BE2C (cell line): ENCODE measurements around the gene RANBP1.

Experiments used
- DNase-seq: peaks from one replicate; pipeline ENCODE4 v3.0.0-alpha.2; 2020
- H3K27me3 ChIP-seq: fragments of 250-450 bp; sonication (Bioruptor Pico); 2 replicates; pipeline ENCODE4 v1.5.1; 2020; ENCODE audit warnings: mild to moderate bottlenecking
- H3K36me3 ChIP-seq: fragments of 250-450 bp; sonication (Bioruptor Pico); 2 replicates; pipeline ENCODE4 v1.5.1; 2020; ENCODE audit warnings: mild to moderate bottlenecking
- H3K4me1 ChIP-seq: fragments of 250-450 bp; sonication (Bioruptor Pico); 2 replicates; pipeline ENCODE4 v1.5.1; 2020
- H3K4me3 ChIP-seq: 2 replicates; pipeline ENCODE4 v1.5.1; 2011; ENCODE audit warnings: low read depth, low read length
- H3K9me3 ChIP-seq: fragments of 250-450 bp; sonication (Bioruptor Pico); 2 replicates; pipeline ENCODE4 v1.5.1; 2020
- CTCF ChIP-seq: IDR thresholded peaks from 2 replicates; pipeline ENCODE4 v1.5.1; 2012; ENCODE audit warnings: mild to moderate bottlenecking, low read depth, low read length

RANBP1 gene

DNA sequence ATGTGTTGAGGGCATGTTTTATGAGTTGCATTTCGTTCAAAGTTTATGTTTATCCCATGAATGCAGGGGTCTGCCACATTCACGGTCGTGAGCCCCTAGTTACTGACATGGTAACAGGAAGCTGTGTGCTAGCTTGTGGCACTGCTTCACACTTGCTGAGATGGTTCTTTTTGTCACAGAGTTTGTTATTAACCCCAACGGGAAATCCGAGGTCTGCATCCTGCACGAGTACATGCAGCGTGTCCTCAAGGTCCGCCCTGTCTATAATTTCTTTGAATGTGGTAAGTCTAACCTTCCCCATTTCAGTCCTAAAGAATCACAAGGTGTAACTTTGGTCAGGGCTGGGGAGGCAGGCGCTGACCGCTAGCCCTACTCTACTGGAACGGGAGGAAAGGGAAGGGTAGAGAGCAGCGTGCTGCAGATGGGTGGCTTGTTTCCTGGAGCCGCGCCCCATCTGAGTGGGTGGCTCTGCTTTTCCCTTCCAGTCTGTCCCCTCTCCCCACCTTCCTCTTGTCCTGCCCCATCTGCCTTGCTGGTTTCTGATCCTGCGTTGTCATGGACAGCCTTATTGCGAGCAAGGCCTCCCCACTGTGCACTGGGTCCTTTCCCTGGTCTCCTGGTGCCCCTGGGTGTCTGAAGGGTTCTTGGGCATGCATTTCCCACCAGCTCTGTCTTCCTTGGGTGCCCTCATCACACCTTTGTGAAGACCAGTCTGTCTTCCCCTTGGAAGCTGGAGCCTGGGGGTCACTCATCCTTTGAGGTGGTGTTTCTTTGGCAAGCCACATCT is 24.0 kb upstream of the RANBP1 start:
- no peak for TF ChIP-seq CTCF
- no peak for DNase-seq

GRCh38 chr22:20092477-20092854 is 23.4 kb upstream of the RANBP1 start:
- Histone ChIP-seq H3K9me3 (no peaks in the 10 kb centered on the region), H3K36me3 (peaks cover 100% of the 10 kb centered on the region), H3K4me1 (no peaks in the 10 kb centered on the region), H3K27me3 (no peaks in the 10 kb centered on the region), H3K4me3 (no peak overlapping the region)
- TF ChIP-seq CTCF: no peak
- DNase-seq: no peak

More for the DNA sequence above, 24.0 kb upstream of the RANBP1 start:
- peaks cover 100% of the 10 kb centered on the region for H3K36me3 ChIP-seq
- H3K4me3 ChIP-seq: no peak overlapping the region
- H3K4me1 ChIP-seq: no peaks in the 10 kb centered on the region
- H3K27me3 ChIP-seq: no peaks in the 10 kb centered on the region
- no peaks in the 10 kb centered on the region for H3K9me3 ChIP-seq

GRCh38 chr22:20093418-20094196 is 22.3 kb upstream of the RANBP1 start:
- peaks cover 100% of the 10 kb centered on the region for H3K36me3 ChIP-seq
- no peaks in the 10 kb centered on the region for H3K27me3 ChIP-seq
- TF ChIP-seq CTCF: no peak
- no peaks in the 10 kb centered on the region for H3K4me1 ChIP-seq
- H3K4me3 ChIP-seq: no peak overlapping the region
- no peak for DNase-seq
- no peaks in the 10 kb centered on the region for H3K9me3 ChIP-seq

DNA sequence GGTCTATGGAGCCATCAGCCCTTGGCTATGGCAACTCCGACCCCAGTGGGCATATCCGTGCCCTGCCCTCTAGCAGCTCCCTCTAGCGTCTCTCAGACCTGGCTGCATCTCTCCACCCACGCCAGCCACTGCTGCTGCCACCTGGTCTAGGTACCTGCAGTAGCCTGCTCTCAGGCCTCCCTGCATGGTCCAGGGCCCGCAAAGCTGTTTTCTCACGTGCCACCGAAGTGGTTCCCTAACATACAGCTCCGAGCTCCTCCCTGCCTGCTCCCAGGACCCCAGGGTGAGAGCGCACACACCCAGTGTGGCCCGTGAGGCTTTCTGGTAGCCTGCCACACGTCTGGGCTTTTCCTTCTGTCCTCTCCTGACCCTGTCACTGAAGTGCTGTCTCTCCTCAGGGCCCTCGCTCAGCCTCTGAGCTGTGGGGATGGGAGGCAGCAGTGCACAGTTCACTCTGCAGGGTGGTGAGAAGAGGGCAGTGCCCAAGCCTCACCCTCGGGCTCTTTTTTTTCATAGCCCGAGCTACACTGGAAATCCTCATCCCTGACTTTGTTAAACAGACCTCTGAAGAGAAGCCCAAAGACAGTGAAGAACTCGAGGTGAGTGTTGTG is 21.6 kb upstream of the RANBP1 start:
- H3K4me1 ChIP-seq: no peaks in the 10 kb centered on the region
- H3K36me3 ChIP-seq: peaks cover 100% of the 10 kb centered on the region
- H3K27me3 ChIP-seq: no peaks in the 10 kb centered on the region
- TF ChIP-seq CTCF: no peak
- no peak overlapping the region for H3K4me3 ChIP-seq
- no peak for DNase-seq
- H3K9me3 ChIP-seq: no peaks in the 10 kb centered on the region

GRCh38 chr22:20095521-20095920 is 20.4 kb upstream of the RANBP1 start:
- Histone ChIP-seq H3K9me3 (no peaks in the 10 kb centered on the region), H3K27me3 (no peaks in the 10 kb centered on the region), H3K4me3 (no peak overlapping the region), H3K36me3 (peaks cover 100% of the 10 kb centered on the region), H3K4me1 (no peaks in the 10 kb centered on the region)
- DNase-seq: no peak
- TF ChIP-seq CTCF: no peak
